Hepatocyte (in vitro differentiated cells): ENCODE results near the gene CDH11.

ENCODE experiments used
- EZH2 ChIP-seq: fragments of 200-600 bp; sonication (generic); IDR thresholded peaks from 2 replicates; pipeline ENCODE4 v1.6.1; 2016; ENCODE audit warnings: antibody characterized with exemption, mild to moderate bottlenecking, borderline replicate concordance
- EZH2phosphoT487 ChIP-seq: fragments of 200-600 bp; sonication (generic); IDR thresholded peaks from one replicate; pipeline ENCODE4 v1.6.1; 2018; ENCODE audit warnings: antibody characterized with exemption, mild to moderate bottlenecking, low read depth, moderate library complexity; ENCODE audit not compliant: unreplicated experiment, severe bottlenecking
- TF ChIP-seq, protein P1 (sequence below): fragments of 200-600 bp; sonication (generic); IDR thresholded peaks from 2 replicates; pipeline ENCODE4 v1.5.1; 2016; ENCODE audit warnings: antibody characterized with exemption, mild to moderate bottlenecking; ENCODE audit not compliant: poor library complexity

DNA sequence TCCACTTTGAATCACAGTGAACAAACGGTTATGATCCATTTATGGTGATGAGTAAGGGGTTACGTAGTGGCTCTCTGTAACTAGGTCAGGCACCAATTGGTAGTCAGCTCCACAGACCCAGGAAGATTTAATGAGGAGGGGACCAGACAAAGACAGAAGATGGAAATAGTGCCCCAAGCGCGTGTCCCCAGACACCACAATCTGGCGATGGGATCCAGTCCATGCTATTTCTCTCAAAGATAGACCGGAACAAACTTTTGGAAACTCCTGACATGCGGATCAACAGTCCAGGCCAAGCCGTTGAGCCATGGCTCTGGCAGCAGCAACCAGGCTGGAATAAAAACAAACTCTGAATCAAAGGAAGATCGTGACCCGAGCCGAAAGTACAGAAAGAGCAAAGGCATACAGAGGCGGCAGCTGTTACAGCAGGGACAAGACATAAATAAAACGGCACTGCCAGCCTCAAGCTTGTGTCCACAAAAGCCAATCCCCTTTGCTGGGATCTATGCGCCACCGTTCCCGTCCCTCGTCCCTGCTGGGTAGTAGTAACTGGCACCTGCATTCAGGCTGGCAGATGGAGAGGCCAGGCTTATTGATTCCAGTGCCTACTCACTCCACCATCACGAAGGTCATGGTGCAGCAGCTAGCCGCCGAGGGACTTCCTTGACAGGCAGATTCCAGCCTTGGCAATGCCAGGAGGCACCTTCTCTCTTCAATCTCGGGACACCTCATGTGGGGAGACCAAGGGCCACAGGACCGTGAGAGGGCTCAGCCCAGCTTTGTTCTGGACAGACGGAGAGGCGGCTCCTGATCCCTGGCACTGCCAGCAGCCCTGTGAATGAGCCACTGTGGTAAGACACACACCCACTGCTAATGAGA, 50.2 kb downstream of the CDH11 start:
- TF ChIP-seq, protein P1, sequence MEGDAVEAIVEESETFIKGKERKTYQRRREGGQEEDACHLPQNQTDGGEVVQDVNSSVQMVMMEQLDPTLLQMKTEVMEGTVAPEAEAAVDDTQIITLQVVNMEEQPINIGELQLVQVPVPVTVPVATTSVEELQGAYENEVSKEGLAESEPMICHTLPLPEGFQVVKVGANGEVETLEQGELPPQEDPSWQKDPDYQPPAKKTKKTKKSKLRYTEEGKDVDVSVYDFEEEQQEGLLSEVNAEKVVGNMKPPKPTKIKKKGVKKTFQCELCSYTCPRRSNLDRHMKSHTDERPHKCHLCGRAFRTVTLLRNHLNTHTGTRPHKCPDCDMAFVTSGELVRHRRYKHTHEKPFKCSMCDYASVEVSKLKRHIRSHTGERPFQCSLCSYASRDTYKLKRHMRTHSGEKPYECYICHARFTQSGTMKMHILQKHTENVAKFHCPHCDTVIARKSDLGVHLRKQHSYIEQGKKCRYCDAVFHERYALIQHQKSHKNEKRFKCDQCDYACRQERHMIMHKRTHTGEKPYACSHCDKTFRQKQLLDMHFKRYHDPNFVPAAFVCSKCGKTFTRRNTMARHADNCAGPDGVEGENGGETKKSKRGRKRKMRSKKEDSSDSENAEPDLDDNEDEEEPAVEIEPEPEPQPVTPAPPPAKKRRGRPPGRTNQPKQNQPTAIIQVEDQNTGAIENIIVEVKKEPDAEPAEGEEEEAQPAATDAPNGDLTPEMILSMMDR = no peak
- no peak for TF ChIP-seq EZH2phosphoT487
- no peak for TF ChIP-seq EZH2
